Sigmoid colon (tissue), 7 donors: ENCODE measurements around the gene OPN1SW. TPM values are rescaled to one million over a fixed set of nuclear protein-coding genes. Genes with fewer than 3 reads are reported as not detected.

Experiments
- DNase-seq: peaks from one replicate; pipeline ENCODE4 v3.0.0-alpha.2; 2019
- H3K27ac ChIP-seq, 4 donors: fragments of 200-600 bp; sonication (generic); one replicate each; pipeline ENCODE4 v1.5.1; 2016 to 2019; ENCODE audit warnings: mild to moderate bottlenecking in 1 of 4
- H3K27me3 ChIP-seq, 3 donors: fragments of 200-600 bp; sonication (generic); one replicate each; pipeline ENCODE4 v1.5.1; 2019; ENCODE audit warnings: mild to moderate bottlenecking in 1 of 3
- H3K36me3 ChIP-seq, 4 donors: fragments of 200-600 bp; sonication (generic); one replicate each; pipeline ENCODE4 v1.5.1; 2016 to 2019
- H3K4me1 ChIP-seq, 4 donors: fragments of 200-600 bp; sonication (generic); one replicate each; pipeline ENCODE4 v1.5.1; 2017 to 2019
- H3K4me3 ChIP-seq, 4 donors: fragments of 200-600 bp; sonication (generic); one replicate each; pipeline ENCODE4 v1.5.1; 2017 to 2019; ENCODE audit warnings: mild to moderate bottlenecking in 2 of 4, moderate library complexity in 1 of 4
- H3K9me3 ChIP-seq, 4 donors: fragments of 200-600 bp in 3 of 4; sonication (generic) in 3 of 4; one replicate each; pipeline versions ENCODE4 v1.5.1 to v1.6.1; 2013 to 2019
- EP300 ChIP-seq, 4 donors: sonication (generic); formaldehyde crosslinking; IDR thresholded peaks; one replicate each; pipeline ENCODE4 v1.6.1; 2017; ENCODE audit warnings: antibody characterized with exemption in 4 of 4
- POLR2A ChIP-seq, 2 donors: fragments of 450-650 bp; IDR thresholded peaks; one replicate each; pipeline ENCODE4 v1.6.1; 2016; ENCODE audit warnings: antibody characterized with exemption in 2 of 2, mild to moderate bottlenecking in 2 of 2, moderate library complexity in 2 of 2
- POLR2AphosphoS5 ChIP-seq, 4 donors: sonication (generic); formaldehyde crosslinking; IDR thresholded peaks; one replicate each; pipeline ENCODE4 v1.6.1; 2017; ENCODE audit warnings: antibody characterized with exemption in 4 of 4
- WGBS, 2 donors: extraction: QIAGEN DNeasy Blood & Tissue Kit; methylation state at CpG; one replicate each; pipeline ENCODE4 v1.1.7; 2013; 5-methylcytosine and 5-hydroxymethylcytosine counted together
- intact Hi-C: fragments of 100-400 bp; cut with DNase I; formaldehyde crosslinking; loops from one replicate; pipeline ENCODE4 v1.15.1; 2023
- polyA plus RNA-seq, 3 donors: library from polyadenylated mRNA; stranded (reverse); fragments of 200-250 nt; gene quantifications; one replicate each; pipeline ENCODE4 v1.2.3, GENCODE V29; 2013
- total RNA-seq, 4 donors: library from RNA; depleted of rRNA; stranded (reverse); fragments of >200 nt; gene quantifications; one replicate each; pipeline ENCODE4 v1.1.0, GENCODE V29; 2016
- TF ChIP-seq, protein P1 (sequence below), 4 experiments: fragments of 450-650 bp in 3 of 4; fragments of 200-600 bp in 1 of 4; IDR thresholded peaks; one replicate each; pipeline ENCODE4 v1.5.1; 2016 to 2019; ENCODE audit warnings: antibody characterized with exemption in 4 of 4, mild to moderate bottlenecking in 3 of 4, moderate library complexity in 2 of 4
- donor health status: healthy with polysubstance abuse.
- donor health status: Bipolar disorder and iron deficiency.
- donor health status: healthy.

OPN1SW gene
- total and polyA plus RNA-seq, 7 donors: not detected

DNA sequence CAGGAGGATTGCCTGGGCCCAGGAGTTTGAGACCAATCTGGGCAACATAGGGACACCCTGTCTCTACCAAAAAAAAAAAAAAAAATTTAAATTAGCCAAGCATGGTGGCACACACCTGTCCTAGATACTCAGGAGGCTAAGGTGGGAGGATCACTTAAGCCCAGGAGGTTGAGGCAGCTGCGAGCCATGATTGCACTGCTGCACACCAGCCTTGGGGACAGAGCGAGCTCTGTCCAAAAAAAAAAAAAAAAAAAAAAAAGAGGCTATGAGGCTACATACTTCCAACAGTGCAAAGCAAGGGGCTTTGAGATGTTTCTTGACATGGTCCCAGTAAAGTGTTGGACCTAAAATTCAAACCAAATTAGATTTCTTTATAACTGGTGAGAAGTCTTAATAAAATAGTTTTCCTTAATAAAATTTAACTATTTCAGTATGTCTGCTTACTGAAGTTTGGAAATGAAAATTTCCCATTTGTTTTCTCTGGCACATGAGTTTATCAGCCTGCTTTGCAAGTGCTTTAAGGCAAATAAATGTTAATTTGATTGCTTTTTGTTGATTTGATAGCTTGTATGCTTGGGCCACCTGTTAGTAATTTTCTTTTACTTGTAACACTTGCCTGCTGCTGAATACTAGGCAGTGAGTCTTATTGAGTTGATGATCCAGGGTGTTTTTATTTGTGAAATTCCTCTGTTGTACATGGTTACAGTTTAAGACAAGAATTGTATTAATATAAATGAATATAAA, 20.3 kb downstream of the OPN1SW start:
- no peak for DNase-seq
- H3K9me3 ChIP-seq: no peaks in the 10 kb centered on the region
- intact Hi-C loops: loop anchor here (5.0 kb wide), 1 partner anchor 37 kb away; the partner anchor contains the start of gene CCDC136
- 90 to 97% methylated on average over 2 of the region's 2 CpGs for WGBS, 2 donors
- H3K36me3 ChIP-seq: peaks cover 0 to 63% (median 13%) of the 10 kb centered on the region in 4 donors
- no peaks in the 10 kb centered on the region for H3K27me3 ChIP-seq
- H3K27ac ChIP-seq: peak overlapping the region; percentile 84 to 93 (median 91)
- H3K4me1 ChIP-seq: peaks cover 0 to 41% (median 34%) of the 10 kb centered on the region in 4 donors
- TF ChIP-seq EP300 (IDR thresholded peaks at IDR 0.05): no peak
- TF ChIP-seq, protein P1, sequence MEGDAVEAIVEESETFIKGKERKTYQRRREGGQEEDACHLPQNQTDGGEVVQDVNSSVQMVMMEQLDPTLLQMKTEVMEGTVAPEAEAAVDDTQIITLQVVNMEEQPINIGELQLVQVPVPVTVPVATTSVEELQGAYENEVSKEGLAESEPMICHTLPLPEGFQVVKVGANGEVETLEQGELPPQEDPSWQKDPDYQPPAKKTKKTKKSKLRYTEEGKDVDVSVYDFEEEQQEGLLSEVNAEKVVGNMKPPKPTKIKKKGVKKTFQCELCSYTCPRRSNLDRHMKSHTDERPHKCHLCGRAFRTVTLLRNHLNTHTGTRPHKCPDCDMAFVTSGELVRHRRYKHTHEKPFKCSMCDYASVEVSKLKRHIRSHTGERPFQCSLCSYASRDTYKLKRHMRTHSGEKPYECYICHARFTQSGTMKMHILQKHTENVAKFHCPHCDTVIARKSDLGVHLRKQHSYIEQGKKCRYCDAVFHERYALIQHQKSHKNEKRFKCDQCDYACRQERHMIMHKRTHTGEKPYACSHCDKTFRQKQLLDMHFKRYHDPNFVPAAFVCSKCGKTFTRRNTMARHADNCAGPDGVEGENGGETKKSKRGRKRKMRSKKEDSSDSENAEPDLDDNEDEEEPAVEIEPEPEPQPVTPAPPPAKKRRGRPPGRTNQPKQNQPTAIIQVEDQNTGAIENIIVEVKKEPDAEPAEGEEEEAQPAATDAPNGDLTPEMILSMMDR (IDR thresholded peaks at IDR 0.05): no peak
- no peak for TF ChIP-seq POLR2AphosphoS5 (IDR thresholded peaks at IDR 0.05)
- no peak for TF ChIP-seq POLR2A (IDR thresholded peaks at IDR 0.05)
- H3K4me3 ChIP-seq: no peak overlapping the region

GRCh38 chr7:128752251-128752650, 23.3 kb downstream of the OPN1SW start:
- no peak for DNase-seq
- no peaks in the 10 kb centered on the region for H3K27me3 ChIP-seq
- intact Hi-C loops: no loop called here
- 90 to 98% methylated on average over 1 of the region's 1 CpG for WGBS, 2 donors
- H3K36me3 ChIP-seq: peaks cover 0 to 56% (median 3%) of the 10 kb centered on the region in 4 donors
- no peak for TF ChIP-seq EP300 (IDR thresholded peaks at IDR 0.05)
- peak overlapping the region in 1 of 4 donors; percentile 93 for H3K27ac ChIP-seq
- H3K4me3 ChIP-seq: no peak overlapping the region
- peaks cover 0 to 38% (median 30%) of the 10 kb centered on the region in 4 donors for H3K4me1 ChIP-seq
- no peaks in the 10 kb centered on the region for H3K9me3 ChIP-seq

- 85 to 91% methylated on average over 6 of the region's 6 CpGs for WGBS, 2 donors
Measured at GRCh38 chr7:128747327-128748079, 28.1 kb downstream of the OPN1SW start.

DNA sequence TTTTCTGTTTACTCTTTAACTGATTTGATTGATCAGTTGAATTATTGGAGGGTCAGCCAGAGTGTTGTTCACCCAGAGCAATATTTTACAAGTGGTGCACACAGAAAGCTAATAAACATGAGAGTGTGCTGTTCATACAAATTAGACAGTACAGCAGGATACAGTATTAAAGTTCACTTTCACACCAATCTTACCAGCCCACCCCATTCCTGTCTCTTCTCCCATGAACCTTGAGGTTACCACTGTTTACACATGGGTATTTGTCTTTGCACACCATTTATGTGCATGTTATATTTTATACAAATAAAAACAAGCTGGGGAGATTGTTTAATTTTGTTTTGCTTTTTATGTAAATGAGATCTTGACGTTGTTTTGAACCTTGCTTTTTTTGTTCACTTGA, 29.9 kb downstream of the OPN1SW start:
- Histone ChIP-seq H3K36me3 (peaks cover 0 to 24% (median 2%) of the 10 kb centered on the region in 4 donors), H3K4me1 (peaks cover 0 to 52% (median 30%) of the 10 kb centered on the region in 4 donors), H3K27ac (no peak overlapping the region), H3K27me3 (no peaks in the 10 kb centered on the region), H3K4me3 (no peak overlapping the region), H3K9me3 (no peaks in the 10 kb centered on the region)
- intact Hi-C loops: no loop called here
- TF ChIP-seq POLR2AphosphoS5 (IDR thresholded peaks at IDR 0.05): no peak
- no peak for TF ChIP-seq POLR2A (IDR thresholded peaks at IDR 0.05)
- no peak for TF ChIP-seq EP300 (IDR thresholded peaks at IDR 0.05)
- TF ChIP-seq, protein P1 (IDR thresholded peaks at IDR 0.05): no peak
- no peak for DNase-seq
- WGBS, 2 donors: 65 to 78% methylated on average over 1 of the region's 1 CpG

More at GRCh38 chr7:128747327-128748079, 28.1 kb downstream of the OPN1SW start:
- Histone ChIP-seq H3K27me3 (no peaks in the 10 kb centered on the region), H3K36me3 (peaks cover 0 to 34% (median 6%) of the 10 kb centered on the region in 4 donors), H3K4me1 (peaks cover 0 to 34% (median 14%) of the 10 kb centered on the region in 4 donors), H3K4me3 (no peak overlapping the region), H3K9me3 (no peaks in the 10 kb centered on the region), H3K27ac (no peak overlapping the region)
- DNase-seq: no peak
- intact Hi-C loops: no loop called here
- TF ChIP-seq POLR2A (IDR thresholded peaks at IDR 0.05): no peak

DNA sequence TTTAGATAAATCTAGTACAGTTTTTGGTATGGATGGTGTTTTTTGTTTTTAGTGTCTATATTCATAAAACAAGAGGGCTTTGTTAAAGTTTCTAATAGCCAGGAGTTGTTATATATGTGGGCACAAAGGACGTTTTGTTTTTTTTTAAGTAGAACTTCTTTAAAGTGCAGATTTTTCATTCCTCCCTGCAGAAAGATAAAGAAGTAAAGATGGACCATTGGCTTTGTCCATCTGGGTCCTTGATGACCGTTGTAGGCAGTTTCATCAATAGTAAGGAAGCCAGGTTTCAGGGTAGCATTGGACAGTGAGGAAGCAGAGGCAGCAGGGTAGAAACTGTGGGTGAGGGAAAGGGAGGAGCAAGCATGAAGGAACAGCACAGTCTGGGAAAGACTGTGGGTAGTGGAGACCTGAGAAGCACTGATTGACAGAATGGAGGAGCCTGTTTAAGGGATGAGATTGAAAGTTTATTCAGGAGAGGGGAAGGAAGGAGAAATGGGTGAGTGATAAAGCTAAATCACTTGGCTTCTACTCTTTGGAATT, 31.2 kb downstream of the OPN1SW start:
- peak overlapping the region in 1 of 4 donors; percentile 99 for H3K27ac ChIP-seq
- intact Hi-C loops: no loop called here
- no peak for TF ChIP-seq EP300 (IDR thresholded peaks at IDR 0.05)
- TF ChIP-seq, protein P1 (IDR thresholded peaks at IDR 0.05): no peak
- no peak for TF ChIP-seq POLR2AphosphoS5 (IDR thresholded peaks at IDR 0.05)
- TF ChIP-seq POLR2A (IDR thresholded peaks at IDR 0.05): no peak
- DNase-seq: no peak
- 68 to 73% methylated on average over 2 of the region's 2 CpGs for WGBS, 2 donors
- H3K9me3 ChIP-seq: no peaks in the 10 kb centered on the region
- peaks cover 3 to 58% (median 38%) of the 10 kb centered on the region in 4 donors for H3K4me1 ChIP-seq
- no peak overlapping the region for H3K4me3 ChIP-seq
- H3K36me3 ChIP-seq: peaks cover 0 to 11% (median 2%) of the 10 kb centered on the region in 4 donors
- no peaks in the 10 kb centered on the region for H3K27me3 ChIP-seq
